HepG2 (cell line): ENCODE results near the gene ATP8B1. TPM values are rescaled to one million over a fixed set of nuclear protein-coding genes. Genes with fewer than 3 reads are reported as not detected.

Experiments
- ARNT2 ChIP-seq: sonication (generic); formaldehyde crosslinking; IDR thresholded peaks from 2 replicates; pipeline ENCODE4 v1.8.0; 2022; ENCODE audit warnings: mild to moderate bottlenecking, low read depth, missing genetic modification reagents, moderate library complexity
- ASH2L ChIP-seq: fragments of 300-600, 200-600 bp; sonication (generic); IDR thresholded peaks from 2 replicates; pipeline ENCODE4 v1.7.0; 2017; ENCODE audit warnings: low read depth, mild to moderate bottlenecking, moderate library complexity, mixed read lengths, low read length; ENCODE audit not compliant: insufficient read length
- DMAP1 ChIP-seq: IDR thresholded peaks from 2 replicates; pipeline ENCODE4 v1.6.1; 2016
- GTF3A ChIP-seq: sonication (generic); formaldehyde crosslinking; conservative IDR thresholded peaks from 2 replicates; pipeline ENCODE4 v1.4.0; 2020; ENCODE audit warnings: mild to moderate bottlenecking, missing genetic modification reagents
- NBN ChIP-seq: fragments of 450-650 bp; conservative IDR thresholded peaks from 2 replicates; pipeline ENCODE4 v1.6.1; 2017
- PHF21A ChIP-seq: sonication (generic); formaldehyde crosslinking; IDR thresholded peaks from 2 replicates; pipeline ENCODE4 v1.5.0; 2020; ENCODE audit warnings: mild to moderate bottlenecking, missing genetic modification reagents
- PHF5A ChIP-seq: IDR thresholded peaks from one replicate; pipeline ENCODE4 v1.6.1; 2018; ENCODE audit warnings: low read depth, missing genetic modification reagents; ENCODE audit not compliant: unreplicated experiment
- RFX3 ChIP-seq: IDR thresholded peaks from 2 replicates; pipeline ENCODE4 v1.6.1; 2016; ENCODE audit warnings: missing biosample characterization, missing genetic modification reagents
- RFX5 ChIP-seq: IDR thresholded peaks from 2 replicates; pipeline ENCODE4 v1.6.1; 2011; ENCODE audit warnings: low read depth, low read length, improper control_type of control experiment
- SMARCE1 ChIP-seq: fragments of 450-650 bp; IDR thresholded peaks from 2 replicates; pipeline ENCODE4 v1.6.1; 2017; ENCODE audit warnings: borderline replicate concordance
- TOPORS ChIP-seq: sonication (generic); formaldehyde crosslinking; IDR thresholded peaks from 2 replicates; pipeline ENCODE4 v1.8.0; 2023; ENCODE audit warnings: mild to moderate bottlenecking, missing genetic modification reagents
- ZNF672 ChIP-seq: sonication (generic); formaldehyde crosslinking; IDR thresholded peaks from 2 replicates; pipeline ENCODE4 v1.8.1; 2022; ENCODE audit warnings: missing genetic modification reagents
- ZNF710 ChIP-seq: sonication (generic); formaldehyde crosslinking; IDR thresholded peaks from 2 replicates; pipeline ENCODE4 v1.5.0; 2020; ENCODE audit warnings: mild to moderate bottlenecking, missing genetic modification reagents, borderline replicate concordance
- polyA plus RNA-seq, 8 experiments: library from polyadenylated mRNA; depleted of rRNA in 3 of 8; stranded (reverse) in 7 of 8; unstranded in 1 of 8; fragments of >200 nt; fragmentation: Illumina TruSeq in 4 of 8; extraction: Trizol in 4 of 8; gene quantifications; 2 replicates each; pipeline versions ENCODE4 v1.2.1 to v1.2.3, GENCODE V29; 2011 to 2016; ENCODE audit warnings: low read depth in 4 of 8, missing spikeins in 1 of 8, mixed read lengths in 1 of 8; ENCODE audit not compliant: insufficient read depth in 1 of 8
- total RNA-seq, 5 experiments: library from RNA; depleted of rRNA; stranded (reverse); fragments of >200 nt; fragmentation: Illumina TruSeq; extraction: Trizol; gene quantifications; 2 replicates each; pipeline ENCODE4 v1.2.3, GENCODE V29; 2016; ENCODE audit warnings: low read depth in 1 of 5
- TF ChIP-seq, protein P1 (sequence below): sonication (generic); formaldehyde crosslinking; conservative IDR thresholded peaks from 2 replicates; pipeline ENCODE4 v1.8.0; 2022; ENCODE audit warnings: missing genetic modification reagents
- TF ChIP-seq, protein P2 (sequence below): sonication (generic); formaldehyde crosslinking; IDR thresholded peaks from 2 replicates; pipeline ENCODE4 v1.4.0; 2020; ENCODE audit warnings: missing genetic modification reagents
- TF ChIP-seq, protein P3 (sequence below): IDR thresholded peaks from 2 replicates; pipeline ENCODE4 v1.6.1; 2012; ENCODE audit warnings: low read depth, low read length, improper control_type of control experiment
- TF ChIP-seq, protein P4 (sequence below), 2 experiments: sonication (generic) in 1 of 2; formaldehyde crosslinking in 1 of 2; IDR thresholded peaks; 2 replicates each; pipeline versions ENCODE4 v1.4.0 to v1.6.1; 2016 to 2020; ENCODE audit warnings: borderline replicate concordance in 1 of 2, low read depth in 1 of 2, mild to moderate bottlenecking in 1 of 2, missing genetic modification reagents in 1 of 2

ATP8B1 gene
- total and polyA plus RNA-seq, 2 of the 13 experiments (the other 11 are each of a cell fraction or from before 2014, with no cell fraction given), result 2.8 to 4.0 TPM

GRCh38 chr18:57772387-57772799, 30.7 kb downstream of the ATP8B1 start (continued):
- TF ChIP-seq, protein P1, sequence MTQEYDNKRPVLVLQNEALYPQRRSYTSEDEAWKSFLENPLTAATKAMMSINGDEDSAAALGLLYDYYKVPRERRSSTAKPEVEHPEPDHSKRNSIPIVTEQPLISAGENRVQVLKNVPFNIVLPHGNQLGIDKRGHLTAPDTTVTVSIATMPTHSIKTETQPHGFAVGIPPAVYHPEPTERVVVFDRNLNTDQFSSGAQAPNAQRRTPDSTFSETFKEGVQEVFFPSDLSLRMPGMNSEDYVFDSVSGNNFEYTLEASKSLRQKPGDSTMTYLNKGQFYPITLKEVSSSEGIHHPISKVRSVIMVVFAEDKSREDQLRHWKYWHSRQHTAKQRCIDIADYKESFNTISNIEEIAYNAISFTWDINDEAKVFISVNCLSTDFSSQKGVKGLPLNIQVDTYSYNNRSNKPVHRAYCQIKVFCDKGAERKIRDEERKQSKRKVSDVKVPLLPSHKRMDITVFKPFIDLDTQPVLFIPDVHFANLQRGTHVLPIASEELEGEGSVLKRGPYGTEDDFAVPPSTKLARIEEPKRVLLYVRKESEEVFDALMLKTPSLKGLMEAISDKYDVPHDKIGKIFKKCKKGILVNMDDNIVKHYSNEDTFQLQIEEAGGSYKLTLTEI (CRISPR knock-in tag), result no peak
- TF ChIP-seq GTF3A (CRISPR knock-in tag), result no peak
- TF ChIP-seq, protein P2, sequence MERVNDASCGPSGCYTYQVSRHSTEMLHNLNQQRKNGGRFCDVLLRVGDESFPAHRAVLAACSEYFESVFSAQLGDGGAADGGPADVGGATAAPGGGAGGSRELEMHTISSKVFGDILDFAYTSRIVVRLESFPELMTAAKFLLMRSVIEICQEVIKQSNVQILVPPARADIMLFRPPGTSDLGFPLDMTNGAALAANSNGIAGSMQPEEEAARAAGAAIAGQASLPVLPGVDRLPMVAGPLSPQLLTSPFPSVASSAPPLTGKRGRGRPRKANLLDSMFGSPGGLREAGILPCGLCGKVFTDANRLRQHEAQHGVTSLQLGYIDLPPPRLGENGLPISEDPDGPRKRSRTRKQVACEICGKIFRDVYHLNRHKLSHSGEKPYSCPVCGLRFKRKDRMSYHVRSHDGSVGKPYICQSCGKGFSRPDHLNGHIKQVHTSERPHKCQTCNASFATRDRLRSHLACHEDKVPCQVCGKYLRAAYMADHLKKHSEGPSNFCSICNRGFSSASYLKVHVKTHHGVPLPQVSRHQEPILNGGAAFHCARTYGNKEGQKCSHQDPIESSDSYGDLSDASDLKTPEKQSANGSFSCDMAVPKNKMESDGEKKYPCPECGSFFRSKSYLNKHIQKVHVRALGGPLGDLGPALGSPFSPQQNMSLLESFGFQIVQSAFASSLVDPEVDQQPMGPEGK (CRISPR knock-in tag), result 0 out of 2 replicates have a peak, but pooled peaks have one; percentile 29
- no peak for TF ChIP-seq PHF21A (CRISPR knock-in tag)
- TF ChIP-seq SMARCE1, result no peak
- no peak for TF ChIP-seq TOPORS (CRISPR knock-in tag)
- TF ChIP-seq RFX3 (CRISPR knock-in tag), result no peak
- no peak for TF ChIP-seq ZNF672 (CRISPR knock-in tag)
- TF ChIP-seq, protein P3, sequence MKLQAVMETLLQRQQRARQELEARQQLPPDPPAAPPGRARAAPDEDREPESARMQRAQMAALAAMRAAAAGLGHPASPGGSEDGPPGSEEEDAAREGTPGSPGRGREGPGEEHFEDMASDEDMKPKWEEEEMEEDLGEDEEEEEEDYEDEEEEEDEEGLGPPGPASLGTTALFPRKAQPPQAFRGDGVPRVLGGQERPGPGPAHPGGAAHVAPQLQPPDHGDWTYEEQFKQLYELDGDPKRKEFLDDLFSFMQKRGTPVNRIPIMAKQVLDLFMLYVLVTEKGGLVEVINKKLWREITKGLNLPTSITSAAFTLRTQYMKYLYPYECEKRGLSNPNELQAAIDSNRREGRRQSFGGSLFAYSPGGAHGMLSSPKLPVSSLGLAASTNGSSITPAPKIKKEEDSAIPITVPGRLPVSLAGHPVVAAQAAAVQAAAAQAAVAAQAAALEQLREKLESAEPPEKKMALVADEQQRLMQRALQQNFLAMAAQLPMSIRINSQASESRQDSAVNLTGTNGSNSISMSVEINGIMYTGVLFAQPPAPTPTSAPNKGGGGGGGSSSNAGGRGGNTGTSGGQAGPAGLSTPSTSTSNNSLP, result no peak
- TF ChIP-seq ARNT2, result no peak
- no peak for TF ChIP-seq ASH2L
- no peak for TF ChIP-seq ZNF710
- no peak for TF ChIP-seq RFX5
- peak; percentile 91 for TF ChIP-seq PHF5A (CRISPR knock-in tag)
- no peak for TF ChIP-seq NBN
- TF ChIP-seq, protein P4, sequence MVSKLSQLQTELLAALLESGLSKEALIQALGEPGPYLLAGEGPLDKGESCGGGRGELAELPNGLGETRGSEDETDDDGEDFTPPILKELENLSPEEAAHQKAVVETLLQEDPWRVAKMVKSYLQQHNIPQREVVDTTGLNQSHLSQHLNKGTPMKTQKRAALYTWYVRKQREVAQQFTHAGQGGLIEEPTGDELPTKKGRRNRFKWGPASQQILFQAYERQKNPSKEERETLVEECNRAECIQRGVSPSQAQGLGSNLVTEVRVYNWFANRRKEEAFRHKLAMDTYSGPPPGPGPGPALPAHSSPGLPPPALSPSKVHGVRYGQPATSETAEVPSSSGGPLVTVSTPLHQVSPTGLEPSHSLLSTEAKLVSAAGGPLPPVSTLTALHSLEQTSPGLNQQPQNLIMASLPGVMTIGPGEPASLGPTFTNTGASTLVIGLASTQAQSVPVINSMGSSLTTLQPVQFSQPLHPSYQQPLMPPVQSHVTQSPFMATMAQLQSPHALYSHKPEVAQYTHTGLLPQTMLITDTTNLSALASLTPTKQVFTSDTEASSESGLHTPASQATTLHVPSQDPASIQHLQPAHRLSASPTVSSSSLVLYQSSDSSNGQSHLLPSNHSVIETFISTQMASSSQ (IDR thresholded peaks at IDR 0.05; ENCODE audit: low read depth), result no peak
- TF ChIP-seq, protein P4 (CRISPR knock-in tag; IDR thresholded peaks at IDR 0.05; ENCODE audit: borderline replicate concordance), result no peak
- TF ChIP-seq DMAP1 (CRISPR knock-in tag), result peak; percentile 93
